HL-60 (cell line): ENCODE results near the gene FBL.

ENCODE experiments used
- DNase-seq, 2 experiments: peaks; one replicate each; pipeline ENCODE4 v3.0.0-alpha.2; 2010 to 2020; ENCODE audit warnings: low read depth in 1 of 2, low spot score in 1 of 2
- H3K27ac ChIP-seq: fragments of 250-450 bp; sonication (Bioruptor Pico); replicated peaks from 2 replicates; pipeline ENCODE4 v1.5.1; 2020; ENCODE audit warnings: mild to moderate bottlenecking, moderate library complexity
- H3K27me3 ChIP-seq: fragments of 250-450 bp; sonication (Bioruptor Pico); 2 replicates; pipeline ENCODE4 v1.5.1; 2021; ENCODE audit warnings: mild to moderate bottlenecking, moderate library complexity; ENCODE audit not compliant: insufficient read depth, poor library complexity, severe bottlenecking
- H3K4me3 ChIP-seq: replicated peaks from 2 replicates; pipeline ENCODE4 v1.5.1; 2011; ENCODE audit warnings: mild to moderate bottlenecking, control low read depth, low read length; ENCODE audit not compliant: insufficient read depth
- CTCF ChIP-seq: IDR thresholded peaks from one replicate; pipeline ENCODE4 v1.5.1; 2011; ENCODE audit warnings: low read length, control low read depth, inconsistent platforms; ENCODE audit not compliant: insufficient read depth
- GABPA ChIP-seq: IDR thresholded peaks from 2 replicates; pipeline ENCODE4 v1.6.1; 2012; ENCODE audit warnings: low read depth
- POLR2AphosphoS5 ChIP-seq: IDR thresholded peaks from 2 replicates; pipeline ENCODE4 v1.6.1; 2012; ENCODE audit warnings: low read depth
- REST ChIP-seq: IDR thresholded peaks from 2 replicates; pipeline ENCODE4 v1.6.1; 2012; ENCODE audit warnings: low read depth; ENCODE audit not compliant: insufficient replicate concordance
- SPI1 ChIP-seq: IDR thresholded peaks from 2 replicates; pipeline ENCODE4 v1.6.1; 2012; ENCODE audit warnings: low read depth, mild to moderate bottlenecking, borderline replicate concordance

Gene FBL

GRCh38 chr19:39837978-39838377 lies 8.2 kb downstream of the FBL start:
- TF ChIP-seq SPI1: no peak
- no peak for TF ChIP-seq REST
- TF ChIP-seq POLR2AphosphoS5: no peak
- TF ChIP-seq CTCF: no peak
- TF ChIP-seq GABPA: no peak
- Histone ChIP-seq H3K27me3 (no peaks in the 10 kb centered on the region), H3K27ac (no peak overlapping the region)

GRCh38 chr19:39834287-39834841 lies 11.8 kb downstream of the FBL start:
- no peak overlapping the region for H3K27ac ChIP-seq
- TF ChIP-seq CTCF: no peak
- no peak for TF ChIP-seq GABPA
- no peak for TF ChIP-seq POLR2AphosphoS5
- no peak for TF ChIP-seq SPI1
- TF ChIP-seq REST: no peak
- no peaks in the 10 kb centered on the region for H3K27me3 ChIP-seq
- no peak overlapping the region for H3K4me3 ChIP-seq
- no peak for DNase-seq

More at GRCh38 chr19:39837978-39838377, 8.2 kb downstream of the FBL start:
- no peak for DNase-seq
- H3K4me3 ChIP-seq: no peak overlapping the region

- Histone ChIP-seq H3K27ac (no peak within 1 kb of the TSS), H3K27me3 (no peaks in the 10 kb centered on the region), H3K4me3 (no peak within 1 kb of the TSS)
- TF ChIP-seq REST: no peak
- TF ChIP-seq POLR2AphosphoS5: no peak; the same call in 1 of the 2 replicates
- no peak for TF ChIP-seq GABPA
- TF ChIP-seq CTCF: no peak
- no peak for TF ChIP-seq SPI1
- no peak for DNase-seq
Measured at GRCh38 chr19:39833464-39834286, 12.5 kb downstream of the FBL start, which contains the start of gene DYRK1B. DYRK1B (minus strand) TSS chr19:39834162; CDS start chr19:39831867, 2,295 bp downstream.
